DMS 273 (cell line): Measurements from ENCODE around the gene SMIM14.
"Not testable (repeated sequence)": the region's sequence is repeated elsewhere in the genome, so short reads cannot be mapped to it uniquely, and the experiment has no call there.

Experiments used
- DNase-seq: peaks from one replicate; lab custom pipeline; 2025; ENCODE audit not compliant: unreplicated experiment; lab: John Stamatoyannopoulos, UW

The SMIM14 gene

GRCh38 chr4:39539089-39539611 is 99.5 kb downstream of the SMIM14 start:
- DNase-seq: no peak

GRCh38 chr4:39533541-39533940 is 105.1 kb downstream of the SMIM14 start:
- DNase-seq: no peak

GRCh38 chr4:39532237-39532636 is 106.4 kb downstream of the SMIM14 start:
- DNase-seq: not testable (repeated sequence)

- DNase-seq: no peak
Observed at GRCh38 chr4:39530682-39531081, 108.0 kb downstream of the SMIM14 start.

GRCh38 chr4:39529534-39529933 is 109.1 kb downstream of the SMIM14 start:
- no peak for DNase-seq

- peak; percentile 66 for DNase-seq
Observed at GRCh38 chr4:39528061-39528465, 110.6 kb downstream of the SMIM14 start.

- peak; percentile 98 for DNase-seq
Observed at GRCh38 chr4:39527296-39528060, 111.2 kb downstream of the SMIM14 start, which contains the start of gene UGDH. Gene UGDH, minus strand, starts transcription at chr4:39527439. Its CDS starts 5,927 bp downstream, at chr4:39521512.

- DNase-seq: no peak
Observed at GRCh38 chr4:39526765-39527295, 111.8 kb downstream of the SMIM14 start.

- DNase-seq: peak; percentile 25
Observed at GRCh38 chr4:39525822-39526690, 112.6 kb downstream of the SMIM14 start.

GRCh38 chr4:39524161-39524957 is 114.3 kb downstream of the SMIM14 start:
- no peak for DNase-seq

GRCh38 chr4:39522068-39522467 is 116.6 kb downstream of the SMIM14 start:
- DNase-seq: no peak

GRCh38 chr4:39521253-39521919 is 117.3 kb downstream of the SMIM14 start:
- DNase-seq: no peak

- no peak for DNase-seq
Observed at GRCh38 chr4:39518484-39518883, 120.2 kb downstream of the SMIM14 start.

GRCh38 chr4:39516407-39516966 is 122.2 kb downstream of the SMIM14 start:
- no peak for DNase-seq

- DNase-seq: not testable (repeated sequence)
Observed at GRCh38 chr4:39515669-39516401, 122.8 kb downstream of the SMIM14 start.

- no peak for DNase-seq
Observed at GRCh38 chr4:39514888-39515401, 123.7 kb downstream of the SMIM14 start.

- not testable (repeated sequence) for DNase-seq
Observed at GRCh38 chr4:39514266-39514665, 124.4 kb downstream of the SMIM14 start.

- no peak for DNase-seq
Observed at GRCh38 chr4:39510348-39510929, 128.2 kb downstream of the SMIM14 start.
